DND-41 (cell line): ENCODE data around the gene EFL1.

Experiments
- ATAC-seq: fragments of 200-7000 bp; cut with Tn5 transposase; 3 replicates; pipeline ENCODE4 v1.9.1; 2021; ENCODE audit warnings: low read depth; ENCODE audit not compliant: insufficient read depth
- DNase-seq: peaks from one replicate; pipeline ENCODE4 v3.0.0-alpha.2; 2020
- H2AFZ ChIP-seq: 2 replicates; pipeline ENCODE4 v1.6.0; 2012; ENCODE audit warnings: low read depth, low read length
- H3K27ac ChIP-seq: 2 replicates; pipeline ENCODE4 v1.5.1; 2012; ENCODE audit warnings: low read length, inconsistent platforms
- H3K27me3 ChIP-seq: fragments of 200-600 bp; sonication (generic); 2 replicates; pipeline ENCODE4 v1.6.0; 2012; ENCODE audit warnings: low read length, mild to moderate bottlenecking, inconsistent platforms; ENCODE audit not compliant: insufficient read depth, poor library complexity
- H3K36me3 ChIP-seq: 2 replicates; pipeline ENCODE4 v1.5.1; 2012; ENCODE audit warnings: low read length, inconsistent platforms; ENCODE audit not compliant: insufficient read depth
- H3K4me1 ChIP-seq: 2 replicates; pipeline ENCODE4 v1.5.1; 2012; ENCODE audit warnings: mild to moderate bottlenecking, low read length; ENCODE audit not compliant: insufficient read depth
- H3K4me2 ChIP-seq: 2 replicates; pipeline ENCODE4 v1.6.0; 2012; ENCODE audit warnings: mild to moderate bottlenecking, moderate library complexity, low read length, inconsistent platforms; ENCODE audit not compliant: insufficient read depth
- H3K4me3 ChIP-seq, 2 experiments: fragments of 200-600 bp in 1 of 2; shearing (Covaris generic) in 1 of 2; 2 replicates each; pipeline ENCODE4 v1.5.1; 2012 to 2016; ENCODE audit warnings: inconsistent platforms in 2 of 2, low read length in 2 of 2, mild to moderate bottlenecking in 2 of 2, low read depth in 1 of 2, moderate library complexity in 1 of 2
- H3K79me2 ChIP-seq: 2 replicates; pipeline ENCODE4 v1.6.0; 2012; ENCODE audit warnings: low read length, inconsistent platforms; ENCODE audit not compliant: insufficient read depth
- H3K9ac ChIP-seq: 2 replicates; pipeline ENCODE4 v1.6.0; 2012; ENCODE audit warnings: low read depth, mild to moderate bottlenecking, inconsistent platforms, low read length, moderate library complexity
- H3K9me3 ChIP-seq: 2 replicates; pipeline ENCODE4 v1.5.1; 2012; ENCODE audit warnings: low read length, moderate library complexity, mild to moderate bottlenecking, inconsistent platforms; ENCODE audit not compliant: insufficient read depth, severe bottlenecking
- H4K20me1 ChIP-seq: 2 replicates; pipeline ENCODE4 v1.6.0; 2012; ENCODE audit warnings: low read length; ENCODE audit not compliant: insufficient read depth
- CTCF ChIP-seq: IDR thresholded peaks from 2 replicates; pipeline ENCODE4 v1.5.1; 2012; ENCODE audit warnings: borderline replicate concordance, low read length, moderate library complexity, mild to moderate bottlenecking; ENCODE audit not compliant: poor library complexity, severe bottlenecking; ENCODE audit errors: extremely low read depth
- EZH2 ChIP-seq: IDR thresholded peaks from 3 replicates; pipeline ENCODE4 v1.6.1; 2012; ENCODE audit warnings: borderline replicate concordance, low read depth, mild to moderate bottlenecking, moderate library complexity, low read length, inconsistent platforms; ENCODE audit not compliant: severe bottlenecking

EFL1 gene

GRCh38 chr15:82081914-82082762 is 180.4 kb downstream of the EFL1 start:
- Histone ChIP-seq H3K4me1 (no peaks in the 10 kb centered on the region), H3K36me3 (no peaks in the 10 kb centered on the region), H3K4me2 (no peak overlapping the region), H4K20me1 (no peaks in the 10 kb centered on the region), H3K9me3 (no peaks in the 10 kb centered on the region), H3K27me3 (no peaks in the 10 kb centered on the region), H3K4me3 (no peak overlapping the region), H3K9ac (no peak overlapping the region), H2AFZ (no peak overlapping the region), H3K27ac (no peak overlapping the region), H3K79me2 (no peaks in the 10 kb centered on the region)
- ATAC-seq (no peak), DNase-seq (no peak)
- TF ChIP-seq CTCF: no peak
- TF ChIP-seq EZH2: no peak

GRCh38 chr15:82080774-82081173 is 181.8 kb downstream of the EFL1 start:
- no peak for ATAC-seq
- no peak for TF ChIP-seq CTCF
- no peak for TF ChIP-seq EZH2

More at GRCh38 chr15:82080774-82081173, 181.8 kb downstream of the EFL1 start:
- Histone ChIP-seq H3K4me3 (no peak overlapping the region), H3K27ac (no peak overlapping the region), H3K79me2 (no peaks in the 10 kb centered on the region), H3K4me1 (no peaks in the 10 kb centered on the region), H3K9me3 (no peaks in the 10 kb centered on the region), H3K4me2 (no peak overlapping the region), H2AFZ (no peak overlapping the region), H3K9ac (no peak overlapping the region), H4K20me1 (no peaks in the 10 kb centered on the region), H3K36me3 (no peaks in the 10 kb centered on the region), H3K27me3 (no peaks in the 10 kb centered on the region)
- no peak for DNase-seq
